ENCODE results near the gene IL27RA.

- no peak for TF ChIP-seq POLR2AphosphoS5 (IDR thresholded peaks at IDR 0.05; ENCODE audit: insufficient read depth, low read depth, low read length)
- TF ChIP-seq CTCF (IDR thresholded peaks at IDR 0.05; ENCODE audit: extremely low read depth in 1 of 2, insufficient read depth in 1 of 2, low read depth in 1 of 2, low read length in 2 of 2) = no peak
- TF ChIP-seq EZH2 (IDR thresholded peaks at IDR 0.05; ENCODE audit: borderline replicate concordance, low read depth, low read length, severe bottlenecking) = no peak
- no peak for TF ChIP-seq FOS (IDR thresholded peaks at IDR 0.05; ENCODE audit: borderline replicate concordance, insufficient read depth, low read length)
- TF ChIP-seq POLR2A (IDR thresholded peaks at IDR 0.05; ENCODE audit: low read depth, low read length) = no peak
- no peak for TF ChIP-seq JUN (IDR thresholded peaks at IDR 0.05; ENCODE audit: borderline replicate concordance, insufficient read depth, insufficient read length, low read depth)
- no peak for TF ChIP-seq MYC (IDR thresholded peaks at IDR 0.05; ENCODE audit: low read depth, low read length)
- no peak for TF ChIP-seq MAX (IDR thresholded peaks at IDR 0.05; ENCODE audit: insufficient read depth, insufficient read length)
- TF ChIP-seq GATA2 (IDR thresholded peaks at IDR 0.05; ENCODE audit: insufficient read depth, insufficient read length, low read depth, low read length) = no peak
These were observed 9.1 kb upstream of the IL27RA start for GRCh38 chr19:14022469-14022868.

Measured in endothelial cell of umbilical vein (primary cell).